Neural cell (in vitro differentiated cells): ENCODE data around the gene HEATR5B. TPM values are rescaled to one million over a fixed set of nuclear protein-coding genes. Genes with fewer than 3 reads are reported as not detected.

Experiments
- H2AFZ ChIP-seq: fragments of 200-600, 300-800 bp; sonication (generic), shearing (Covaris generic); 2 replicates; pipeline ENCODE4 v1.6.0; 2014; ENCODE audit warnings: low read depth, mild to moderate bottlenecking, antibody characterized with exemption, low read length, moderate library complexity
- H3F3A ChIP-seq: fragments of 200-600 bp; shearing (Covaris generic); 2 replicates; pipeline ENCODE4 v1.6.1; 2016; ENCODE audit warnings: mild to moderate bottlenecking, moderate library complexity, mixed read lengths, antibody characterized with exemption, low read length; ENCODE audit not compliant: insufficient read depth, poor library complexity, severe bottlenecking
- H3K27ac ChIP-seq: fragments of 200-600, 300-800 bp; sonication (generic), shearing (Covaris generic); 2 replicates; pipeline ENCODE4 v1.5.1; 2014; ENCODE audit warnings: mild to moderate bottlenecking, low read length, moderate library complexity
- H3K27me3 ChIP-seq: fragments of 300-800, 200-600 bp; sonication (generic), shearing (Covaris generic); 2 replicates; pipeline ENCODE4 v1.6.0; 2014; ENCODE audit warnings: mild to moderate bottlenecking, low read depth, low read length, moderate library complexity; ENCODE audit not compliant: insufficient read depth
- H3K36me3 ChIP-seq: fragments of 300-800, 200-600 bp; sonication (generic), shearing (Covaris generic); 2 replicates; pipeline ENCODE4 v1.5.1; 2014; ENCODE audit warnings: mild to moderate bottlenecking, antibody characterized with exemption, low read length, moderate library complexity; ENCODE audit not compliant: insufficient read depth
- H3K4me2 ChIP-seq: fragments of 300-800, 200-600 bp; sonication (generic), shearing (Covaris generic); 2 replicates; pipeline ENCODE4 v1.6.0; 2014; ENCODE audit warnings: mild to moderate bottlenecking, low read length
- H3K4me3 ChIP-seq: fragments of 300-800, 200-600 bp; sonication (generic), shearing (Covaris generic); 2 replicates; pipeline ENCODE4 v1.5.1; 2014; ENCODE audit warnings: mild to moderate bottlenecking, low read length, moderate library complexity
- H3K79me2 ChIP-seq: fragments of 200-600 bp; shearing (Covaris generic); replicated peaks from 2 replicates; pipeline ENCODE4 v1.6.0; 2014; ENCODE audit warnings: mild to moderate bottlenecking, low read length, moderate library complexity; ENCODE audit not compliant: insufficient read depth
- H3K9ac ChIP-seq: fragments of 300-800, 200-600 bp; sonication (generic), shearing (Covaris generic); 2 replicates; pipeline ENCODE4 v1.6.1; 2016; ENCODE audit warnings: mild to moderate bottlenecking, low read length, mixed read lengths
- H3K9me2 ChIP-seq: fragments of 200-600 bp; shearing (Covaris generic); 2 replicates; pipeline ENCODE4 v1.6.1; 2016; ENCODE audit warnings: mild to moderate bottlenecking, low read length, mixed read lengths; ENCODE audit not compliant: insufficient read depth
- H3K9me3 ChIP-seq: fragments of 200-600, 300-800 bp; sonication (generic), shearing (Covaris generic); 2 replicates; pipeline ENCODE4 v1.6.1; 2016; ENCODE audit warnings: mild to moderate bottlenecking, mixed run types, low read length, moderate library complexity, mixed read lengths
- H4K20me1 ChIP-seq: fragments of 200-600 bp; shearing (Covaris generic); 2 replicates; pipeline ENCODE4 v1.6.1; 2016; ENCODE audit warnings: mild to moderate bottlenecking, mixed run types; ENCODE audit not compliant: insufficient read depth
- EP300 ChIP-seq: fragments of 450-650 bp; conservative IDR thresholded peaks from 2 replicates; pipeline ENCODE4 v1.6.1; 2014; ENCODE audit warnings: antibody characterized with exemption, mild to moderate bottlenecking, moderate library complexity; ENCODE audit not compliant: poor library complexity, severe bottlenecking
- EZH2 ChIP-seq: fragments of 200-600, 300-800 bp; shearing (Covaris generic), sonication (generic); IDR thresholded peaks from 2 replicates; pipeline ENCODE4 v1.6.1; 2014; ENCODE audit warnings: antibody characterized with exemption, low read length, borderline replicate concordance, mild to moderate bottlenecking; ENCODE audit not compliant: insufficient read depth, poor library complexity, severe bottlenecking
- MXI1 ChIP-seq: fragments of 450-650 bp; conservative IDR thresholded peaks from 2 replicates; pipeline ENCODE4 v1.6.1; 2014; ENCODE audit warnings: antibody characterized with exemption, mild to moderate bottlenecking; ENCODE audit not compliant: poor library complexity, severe bottlenecking
- RAD21 ChIP-seq: fragments of 450-650 bp; conservative IDR thresholded peaks from 2 replicates; pipeline ENCODE4 v1.6.1; 2014; ENCODE audit warnings: antibody characterized with exemption, mild to moderate bottlenecking, moderate library complexity
- SMC3 ChIP-seq: fragments of 450-650 bp; conservative IDR thresholded peaks from 2 replicates; pipeline ENCODE4 v1.6.1; 2014; ENCODE audit warnings: antibody characterized with exemption, mild to moderate bottlenecking, moderate library complexity; ENCODE audit not compliant: poor library complexity
- TAF1 ChIP-seq: IDR thresholded peaks from 2 replicates; pipeline ENCODE4 v1.6.1; 2012; ENCODE audit warnings: low read depth
- polyA plus RNA-seq: library from polyadenylated mRNA; depleted of rRNA; stranded (reverse); fragments of >200 nt; gene quantifications from 2 replicates; pipeline ENCODE4 v1.2.3, GENCODE V29; 2014
- TF ChIP-seq, protein P1 (sequence below): fragments of 450-650 bp; IDR thresholded peaks from 2 replicates; pipeline ENCODE4 v1.5.1; 2014; ENCODE audit warnings: antibody characterized with exemption, mild to moderate bottlenecking, moderate library complexity; ENCODE audit not compliant: poor library complexity, severe bottlenecking
- TF ChIP-seq, protein P2 (sequence below): IDR thresholded peaks from 2 replicates; pipeline ENCODE4 v1.6.1; 2012; ENCODE audit warnings: borderline replicate concordance

Gene HEATR5B
- polyA plus RNA-seq, 1 donor from 2014 or later: 46.0 TPM

DNA sequence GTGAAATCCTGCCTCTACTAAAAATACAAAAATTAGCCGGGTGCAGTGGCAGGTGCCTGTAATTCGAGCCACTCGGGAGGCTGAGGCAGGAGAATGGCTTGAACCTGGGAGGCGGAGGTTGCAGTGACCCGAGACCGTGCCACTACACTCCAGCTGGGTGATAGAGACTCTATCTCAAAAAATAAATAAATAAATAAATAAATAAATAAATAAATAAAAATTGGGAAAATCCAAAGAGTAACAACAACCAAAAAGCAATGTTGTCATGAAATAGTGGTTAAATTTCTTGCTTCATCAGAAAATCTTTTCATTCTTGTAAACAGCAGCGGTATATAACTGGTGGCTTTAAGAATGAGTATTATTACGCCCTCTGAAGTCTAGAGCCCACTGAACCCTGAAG, 54.4 kb downstream of the HEATR5B start:
- no peaks in the 10 kb centered on the region for H3K79me2 ChIP-seq
- H3F3A ChIP-seq: no peaks in the 10 kb centered on the region
- peaks cover 13% of the 10 kb centered on the region for H3K36me3 ChIP-seq
- H3K27ac ChIP-seq: no peak overlapping the region
- H4K20me1 ChIP-seq: no peaks in the 10 kb centered on the region
- H3K9me3 ChIP-seq: no peaks in the 10 kb centered on the region
- no peak overlapping the region for H3K9ac ChIP-seq
- no peaks in the 10 kb centered on the region for H3K27me3 ChIP-seq
- H3K4me2 ChIP-seq: no peak overlapping the region
- no peaks in the 10 kb centered on the region for H3K9me2 ChIP-seq
- H3K4me3 ChIP-seq: no peak overlapping the region
- no peak for TF ChIP-seq MXI1
- H2AFZ ChIP-seq: no peak overlapping the region

DNA sequence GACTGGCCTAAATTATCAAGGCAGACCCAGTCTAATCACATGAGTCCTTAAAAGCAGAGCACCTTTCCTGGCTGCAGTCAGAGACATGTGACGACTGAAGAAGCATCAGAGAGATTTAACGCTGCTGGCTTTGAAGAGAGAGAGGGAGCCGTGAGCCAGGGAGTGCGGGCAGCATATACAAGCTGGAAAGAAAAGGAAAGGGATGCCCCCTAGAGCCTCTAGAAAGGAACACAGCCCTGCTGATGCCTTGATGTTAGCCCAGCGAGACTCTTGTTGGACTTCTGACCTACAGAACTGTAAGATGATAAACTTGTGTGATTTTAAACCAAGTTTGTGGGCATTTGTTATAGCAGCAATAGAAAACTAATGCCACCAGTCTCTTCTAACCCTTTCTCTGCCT, 58.1 kb downstream of the HEATR5B start:
- no peaks in the 10 kb centered on the region for H3F3A ChIP-seq
- H3K4me3 ChIP-seq: no peak overlapping the region
- no peaks in the 10 kb centered on the region for H3K27me3 ChIP-seq
- no peak overlapping the region for H3K4me2 ChIP-seq
- no peaks in the 10 kb centered on the region for H3K9me3 ChIP-seq
- H2AFZ ChIP-seq: no peak overlapping the region
- H3K79me2 ChIP-seq: no peaks in the 10 kb centered on the region
- no peak overlapping the region for H3K27ac ChIP-seq
- no peaks in the 10 kb centered on the region for H4K20me1 ChIP-seq
- TF ChIP-seq, protein P1, sequence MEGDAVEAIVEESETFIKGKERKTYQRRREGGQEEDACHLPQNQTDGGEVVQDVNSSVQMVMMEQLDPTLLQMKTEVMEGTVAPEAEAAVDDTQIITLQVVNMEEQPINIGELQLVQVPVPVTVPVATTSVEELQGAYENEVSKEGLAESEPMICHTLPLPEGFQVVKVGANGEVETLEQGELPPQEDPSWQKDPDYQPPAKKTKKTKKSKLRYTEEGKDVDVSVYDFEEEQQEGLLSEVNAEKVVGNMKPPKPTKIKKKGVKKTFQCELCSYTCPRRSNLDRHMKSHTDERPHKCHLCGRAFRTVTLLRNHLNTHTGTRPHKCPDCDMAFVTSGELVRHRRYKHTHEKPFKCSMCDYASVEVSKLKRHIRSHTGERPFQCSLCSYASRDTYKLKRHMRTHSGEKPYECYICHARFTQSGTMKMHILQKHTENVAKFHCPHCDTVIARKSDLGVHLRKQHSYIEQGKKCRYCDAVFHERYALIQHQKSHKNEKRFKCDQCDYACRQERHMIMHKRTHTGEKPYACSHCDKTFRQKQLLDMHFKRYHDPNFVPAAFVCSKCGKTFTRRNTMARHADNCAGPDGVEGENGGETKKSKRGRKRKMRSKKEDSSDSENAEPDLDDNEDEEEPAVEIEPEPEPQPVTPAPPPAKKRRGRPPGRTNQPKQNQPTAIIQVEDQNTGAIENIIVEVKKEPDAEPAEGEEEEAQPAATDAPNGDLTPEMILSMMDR: no peak
- TF ChIP-seq SMC3: no peak
- no peak for TF ChIP-seq RAD21
- no peaks in the 10 kb centered on the region for H3K9me2 ChIP-seq
- peaks cover 13% of the 10 kb centered on the region for H3K36me3 ChIP-seq
- H3K9ac ChIP-seq: no peak overlapping the region

DNA sequence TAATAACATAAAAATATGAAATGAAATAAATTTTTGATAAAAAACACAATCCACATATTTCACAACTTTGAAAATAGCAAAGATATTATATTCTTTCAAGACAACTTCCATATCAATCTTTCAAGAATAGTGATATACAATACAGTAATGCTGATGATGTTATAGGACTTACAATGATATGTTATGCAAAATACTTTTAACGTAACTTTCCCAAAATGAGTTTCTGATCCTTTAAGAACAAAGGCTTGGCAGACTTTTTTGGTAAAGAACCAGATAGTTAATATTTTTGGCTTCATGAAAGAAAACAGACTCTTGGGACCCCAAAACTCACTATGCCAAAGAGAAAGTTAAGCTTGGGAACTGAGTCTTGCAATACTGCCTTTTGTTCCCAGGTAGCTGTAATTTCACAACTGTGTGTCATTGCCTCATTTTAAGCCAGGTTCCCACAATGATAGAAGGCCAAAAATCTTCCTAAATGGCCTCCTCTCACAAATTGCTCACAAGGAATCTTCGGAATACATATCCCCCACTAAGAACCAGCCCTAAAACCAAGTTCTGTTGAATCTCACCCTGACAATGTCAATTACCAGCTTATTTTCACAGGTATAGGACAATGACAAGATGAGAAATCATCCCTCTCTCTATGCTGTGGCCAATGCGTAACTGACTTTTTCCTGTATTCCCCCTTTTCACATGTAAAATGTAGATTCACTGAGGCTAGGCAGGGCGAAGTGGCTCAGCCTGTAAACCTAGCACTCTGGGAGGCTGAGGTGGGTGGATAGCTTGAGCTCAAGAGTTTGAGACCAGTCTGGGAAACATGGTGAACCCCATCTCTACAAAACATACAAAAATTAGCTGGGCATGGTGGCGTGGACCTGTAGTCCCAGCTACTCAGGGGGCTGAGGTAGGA, 63.0 kb downstream of the HEATR5B start:
- Histone ChIP-seq H3K27ac (no peak overlapping the region), H3F3A (no peaks in the 10 kb centered on the region), H3K4me3 (no peak overlapping the region), H3K9me3 (no peaks in the 10 kb centered on the region), H3K27me3 (no peaks in the 10 kb centered on the region), H3K4me2 (no peak overlapping the region), H3K36me3 (no peaks in the 10 kb centered on the region), H4K20me1 (no peaks in the 10 kb centered on the region), H2AFZ (no peak overlapping the region), H3K79me2 (no peaks in the 10 kb centered on the region), H3K9ac (no peak overlapping the region), H3K9me2 (no peaks in the 10 kb centered on the region)
- TF ChIP-seq EP300: no peak
- no peak for TF ChIP-seq TAF1
- TF ChIP-seq, protein P1: no peak
- no peak for TF ChIP-seq EZH2
- TF ChIP-seq, protein P2, sequence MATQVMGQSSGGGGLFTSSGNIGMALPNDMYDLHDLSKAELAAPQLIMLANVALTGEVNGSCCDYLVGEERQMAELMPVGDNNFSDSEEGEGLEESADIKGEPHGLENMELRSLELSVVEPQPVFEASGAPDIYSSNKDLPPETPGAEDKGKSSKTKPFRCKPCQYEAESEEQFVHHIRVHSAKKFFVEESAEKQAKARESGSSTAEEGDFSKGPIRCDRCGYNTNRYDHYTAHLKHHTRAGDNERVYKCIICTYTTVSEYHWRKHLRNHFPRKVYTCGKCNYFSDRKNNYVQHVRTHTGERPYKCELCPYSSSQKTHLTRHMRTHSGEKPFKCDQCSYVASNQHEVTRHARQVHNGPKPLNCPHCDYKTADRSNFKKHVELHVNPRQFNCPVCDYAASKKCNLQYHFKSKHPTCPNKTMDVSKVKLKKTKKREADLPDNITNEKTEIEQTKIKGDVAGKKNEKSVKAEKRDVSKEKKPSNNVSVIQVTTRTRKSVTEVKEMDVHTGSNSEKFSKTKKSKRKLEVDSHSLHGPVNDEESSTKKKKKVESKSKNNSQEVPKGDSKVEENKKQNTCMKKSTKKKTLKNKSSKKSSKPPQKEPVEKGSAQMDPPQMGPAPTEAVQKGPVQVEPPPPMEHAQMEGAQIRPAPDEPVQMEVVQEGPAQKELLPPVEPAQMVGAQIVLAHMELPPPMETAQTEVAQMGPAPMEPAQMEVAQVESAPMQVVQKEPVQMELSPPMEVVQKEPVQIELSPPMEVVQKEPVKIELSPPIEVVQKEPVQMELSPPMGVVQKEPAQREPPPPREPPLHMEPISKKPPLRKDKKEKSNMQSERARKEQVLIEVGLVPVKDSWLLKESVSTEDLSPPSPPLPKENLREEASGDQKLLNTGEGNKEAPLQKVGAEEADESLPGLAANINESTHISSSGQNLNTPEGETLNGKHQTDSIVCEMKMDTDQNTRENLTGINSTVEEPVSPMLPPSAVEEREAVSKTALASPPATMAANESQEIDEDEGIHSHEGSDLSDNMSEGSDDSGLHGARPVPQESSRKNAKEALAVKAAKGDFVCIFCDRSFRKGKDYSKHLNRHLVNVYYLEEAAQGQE: no peak
